Mesodermal cell (in vitro differentiated cells): ENCODE measurements around the gene PITPNM3.

Experiments used
- H3K27ac ChIP-seq: 2 replicates; pipeline ENCODE4 v1.7.0; 2013; ENCODE audit warnings: mild to moderate bottlenecking, low read depth, low read length, moderate library complexity; ENCODE audit not compliant: severe bottlenecking
- H3K36me3 ChIP-seq: 2 replicates; pipeline ENCODE4 v1.7.1; 2013; ENCODE audit warnings: mild to moderate bottlenecking, low read length, moderate library complexity; ENCODE audit not compliant: control insufficient read depth, insufficient read depth
- H3K4me1 ChIP-seq: one replicate; pipeline ENCODE4 v1.7.1; 2013; ENCODE audit warnings: mild to moderate bottlenecking, low read length; ENCODE audit not compliant: insufficient read depth, control insufficient read depth, poor library complexity, severe bottlenecking
- H3K4me3 ChIP-seq: 2 replicates; pipeline ENCODE4 v1.7.0; 2013; ENCODE audit warnings: low read length, control low read depth, mild to moderate bottlenecking; ENCODE audit not compliant: insufficient read depth, poor library complexity, severe bottlenecking; ENCODE audit errors: extremely low read depth
- H3K9me3 ChIP-seq: 2 replicates; pipeline ENCODE4 v1.7.1; 2013; ENCODE audit warnings: mild to moderate bottlenecking, low read length, moderate library complexity; ENCODE audit not compliant: control insufficient read depth
- WGBS, 2 experiments: methylation state at CpG; one replicate each; pipeline ENCODE4 v1.1.5; 2013; ENCODE audit warnings: missing lambda C conversion rate in 2 of 2; ENCODE audit not compliant: insufficient coverage in 2 of 2; 5-methylcytosine and 5-hydroxymethylcytosine counted together

Gene PITPNM3

GRCh38 chr17:6421700-6422604 is 134.4 kb downstream of the PITPNM3 start:
- 16 to 25% methylated on average over 10 of the region's 13 CpGs for WGBS, 2 experiments
- no peak overlapping the region for H3K4me3 ChIP-seq
- H3K36me3 ChIP-seq = no peaks in the 10 kb centered on the region
- H3K9me3 ChIP-seq = no peaks in the 10 kb centered on the region
- H3K4me1 ChIP-seq = no peaks in the 10 kb centered on the region
- H3K27ac ChIP-seq = no peak overlapping the region

DNA sequence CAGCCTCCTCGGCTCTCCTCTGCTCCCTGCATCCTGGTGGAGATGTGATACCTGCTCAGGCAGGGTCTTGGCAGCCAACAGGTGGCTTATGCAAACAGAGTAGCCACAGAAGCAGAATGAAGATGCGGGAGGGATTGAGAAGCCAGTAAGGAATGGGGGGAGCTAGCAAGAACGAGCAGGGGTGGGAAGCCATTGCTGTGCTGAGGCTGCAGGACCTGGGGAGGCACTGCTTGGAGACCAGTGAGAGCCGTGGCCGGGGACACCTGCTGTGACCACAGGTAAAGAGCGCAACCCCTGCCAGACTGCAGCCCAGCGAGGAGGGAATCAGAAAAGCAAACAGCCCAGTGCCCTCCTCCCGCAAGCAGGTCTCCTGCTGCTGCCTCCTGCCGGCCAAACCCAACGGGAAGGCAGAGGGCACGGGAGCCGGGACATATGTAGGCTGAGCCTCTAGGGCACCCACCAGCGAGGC is 136.1 kb downstream of the PITPNM3 start:
- H3K9me3 ChIP-seq = no peaks in the 10 kb centered on the region
- H3K27ac ChIP-seq = no peak overlapping the region
- H3K4me1 ChIP-seq = no peaks in the 10 kb centered on the region
- WGBS, 2 experiments = 23 to 34% methylated on average over 10 to 12 of the region's 13 CpGs
- no peaks in the 10 kb centered on the region for H3K36me3 ChIP-seq
- H3K4me3 ChIP-seq = no peak overlapping the region

- H3K4me3 ChIP-seq = no peak overlapping the region
- WGBS, 2 experiments = 74 to 75% methylated on average over 7 to 8 of the region's 8 CpGs
- H3K36me3 ChIP-seq = no peaks in the 10 kb centered on the region
- no peak overlapping the region for H3K27ac ChIP-seq
- H3K4me1 ChIP-seq = no peaks in the 10 kb centered on the region
- no peaks in the 10 kb centered on the region for H3K9me3 ChIP-seq
Observed at GRCh38 chr17:6415616-6416015, 140.7 kb downstream of the PITPNM3 start.

DNA sequence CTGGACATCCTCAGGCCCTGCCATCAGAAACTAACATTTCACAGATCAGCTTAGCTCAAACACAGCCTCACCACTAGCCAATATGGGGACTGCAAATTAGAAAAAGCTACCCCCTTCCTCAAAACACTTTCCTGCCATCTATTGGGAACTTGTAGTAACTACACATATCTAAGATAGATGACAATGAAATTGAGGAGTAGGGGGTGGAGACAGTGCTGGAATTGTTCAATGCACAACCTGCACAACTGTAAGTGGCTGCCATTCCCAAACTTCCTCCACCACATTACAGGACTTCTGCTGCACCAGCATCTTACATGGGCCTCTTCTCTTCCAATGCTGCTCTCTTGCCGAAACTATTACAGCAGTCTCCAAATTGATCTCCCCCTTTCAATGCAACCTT is 143.3 kb downstream of the PITPNM3 start:
- Histone ChIP-seq H3K9me3 (no peaks in the 10 kb centered on the region), H3K4me3 (no peak overlapping the region), H3K36me3 (no peaks in the 10 kb centered on the region), H3K27ac (no peak overlapping the region), H3K4me1 (no peaks in the 10 kb centered on the region)
- 80 to 89% methylated on average over 1 of the region's 1 CpG for WGBS, 2 experiments

DNA sequence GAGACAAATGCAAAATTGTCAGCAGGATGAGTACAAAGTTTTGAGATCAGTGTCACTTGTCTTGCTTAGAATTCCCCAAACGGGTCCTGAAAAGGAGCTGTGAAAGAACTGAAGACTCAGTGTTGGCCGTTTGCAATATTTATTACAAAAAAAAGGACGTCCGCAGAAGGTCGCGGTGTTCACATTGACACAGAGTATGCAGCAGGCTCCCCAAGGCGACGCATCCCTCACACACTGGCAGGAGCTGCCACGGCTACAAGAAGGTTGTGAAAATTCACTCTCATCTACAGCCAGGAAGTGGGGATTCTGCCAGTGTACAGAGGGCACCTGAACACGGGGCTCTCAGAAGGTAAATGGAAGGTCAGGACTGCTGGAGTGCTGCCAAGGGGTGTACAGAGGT is 147.6 kb downstream of the PITPNM3 start:
- WGBS, 2 experiments = 86 to 89% methylated on average over 4 to 9 of the region's 10 CpGs
- Histone ChIP-seq H3K4me1 (no peaks in the 10 kb centered on the region), H3K27ac (no peak overlapping the region), H3K9me3 (no peaks in the 10 kb centered on the region), H3K36me3 (no peaks in the 10 kb centered on the region), H3K4me3 (no peak overlapping the region)

DNA sequence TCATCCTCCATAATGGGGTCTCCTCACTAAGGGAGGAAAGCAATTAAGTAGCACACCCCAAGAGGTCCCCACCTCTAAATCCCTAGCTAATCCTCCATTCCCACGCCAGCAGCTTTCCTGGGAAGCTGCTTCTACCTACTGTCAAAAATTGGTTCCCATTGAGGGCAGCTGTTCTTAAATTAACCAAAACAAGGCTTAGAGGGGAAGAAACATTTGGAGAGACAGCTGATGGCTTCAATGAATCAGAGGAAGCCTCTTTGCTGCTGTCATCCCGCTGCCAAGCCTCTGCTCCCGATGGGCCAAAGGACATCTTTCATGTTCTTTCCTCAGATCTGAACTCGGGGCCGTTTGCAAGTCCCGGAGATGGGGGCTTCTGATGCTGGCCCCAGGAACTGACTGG is 148.1 kb downstream of the PITPNM3 start:
- H3K36me3 ChIP-seq = no peaks in the 10 kb centered on the region
- no peaks in the 10 kb centered on the region for H3K4me1 ChIP-seq
- no peaks in the 10 kb centered on the region for H3K9me3 ChIP-seq
- WGBS, 2 experiments = 89 to 93% methylated on average over 5 of the region's 6 CpGs
- H3K4me3 ChIP-seq = no peak overlapping the region
- H3K27ac ChIP-seq = no peak overlapping the region

DNA sequence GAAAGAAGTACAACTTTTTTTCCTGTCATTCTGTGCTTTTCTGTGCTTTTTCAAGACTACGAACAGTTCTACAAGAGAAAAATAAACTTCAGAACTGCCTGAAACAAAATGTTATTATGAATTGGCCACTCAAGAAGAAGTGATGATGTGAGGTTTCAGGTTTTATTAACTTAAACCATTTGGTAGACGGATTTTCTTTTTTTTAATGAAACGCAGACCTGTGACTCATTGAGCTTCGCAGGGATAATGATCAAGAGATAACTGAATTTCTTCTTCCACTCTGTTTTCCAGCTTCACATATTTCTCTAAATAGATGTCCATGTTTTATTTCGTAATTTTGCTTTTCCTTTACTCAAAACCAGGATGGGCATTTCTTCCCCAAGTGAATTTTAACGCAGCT is 154.1 kb downstream of the PITPNM3 start:
- Histone ChIP-seq H3K27ac (no peak overlapping the region), H3K4me1 (no peaks in the 10 kb centered on the region), H3K4me3 (no peak overlapping the region), H3K9me3 (peaks cover 3% of the 10 kb centered on the region), H3K36me3 (no peaks in the 10 kb centered on the region)
- 83 to 97% methylated on average over 4 to 5 of the region's 6 CpGs for WGBS, 2 experiments
